Pancreas (tissue), 10 donors: ENCODE results near the gene PACRG. TPM values are rescaled to one million over a fixed set of nuclear protein-coding genes. Genes with fewer than 3 reads are reported as not detected.

Experiments
- ATAC-seq, 4 donors: fragments of 200-7000 bp; cut with Tn5 transposase; one replicate each; pipeline versions ENCODE4 v1.8.0 to v1.9.1; 2020; ENCODE audit warnings: mild to moderate bottlenecking in 4 of 4, moderate library complexity in 4 of 4
- DNase-seq, 6 donors: peaks; one replicate each; pipeline ENCODE4 v3.0.0-alpha.2; 2020
- FAIRE-seq: peaks from 2 replicates; lab custom pipeline; 2012; peaks lifted over from hg19 to GRCh38; lab: Jason Lieb, UNC
- H3K27ac ChIP-seq, 4 donors: fragments of 200-600 bp; sonication (generic); 1 replicate in 3 of 4; 2 replicates in 1 of 4; pipeline versions ENCODE4 v1.5.0 to v1.8.0; 2020
- H3K27me3 ChIP-seq, 4 donors: fragments of 200-600 bp; one replicate each; pipeline ENCODE4 v1.8.0; 2021
- H3K36me3 ChIP-seq, 3 donors: fragments of 200-600 bp; sonication (generic) in 1 of 3; one replicate each; pipeline versions ENCODE4 v1.5.0 to v1.8.0; 2020 to 2021
- H3K4me1 ChIP-seq, 3 donors: fragments of 200-600 bp; one replicate each; pipeline ENCODE4 v1.8.0; 2021
- H3K4me3 ChIP-seq, 4 donors: fragments of 200-600 bp; sonication (generic) in 2 of 4; one replicate each; pipeline versions ENCODE4 v1.5.0 to v1.8.0; 2020 to 2021
- H3K9me3 ChIP-seq, 4 donors: fragments of 200-600 bp; one replicate each; pipeline ENCODE4 v1.8.0; 2021
- CTCF ChIP-seq, 4 donors: fragments of 200-600 bp; sonication (generic) in 3 of 4; IDR thresholded peaks; one replicate each; pipeline versions ENCODE4 v1.5.0 to v1.8.0; 2021; ENCODE audit warnings: antibody characterized with exemption in 4 of 4
- WGBS, 2 donors: extraction: QIAGEN DNeasy Blood & Tissue Kit; methylation state at CpG; one replicate each; pipeline ENCODE4 v1.1.7; 2013; 5-methylcytosine and 5-hydroxymethylcytosine counted together
- intact Hi-C, 3 donors: fragments of 100-400 bp; cut with DNase I; formaldehyde crosslinking; loops; one replicate each; pipeline versions ENCODE4 v1.11.1 to v1.14.2; 2022
- polyA plus RNA-seq, 2 donors: library from polyadenylated mRNA; stranded (reverse); fragments of 200-250 nt; gene quantifications; one replicate each; pipeline ENCODE4 v1.2.3, GENCODE V29; 2013
- total RNA-seq, 6 donors: library from RNA; stranded (reverse); fragmentation: NEBNext Ultra II Directional in 4 of 6; extraction: Animal tissue kit (Norgen Biotek cat#: 25700) in 4 of 6; gene quantifications; one replicate each; pipeline versions ENCODE4 v1.2.1 to v1.2.4, GENCODE V29; 2021 to 2023
- donor health status: healthy with polysubstance abuse.
- donor health status: DM: no; HTN: no; CAD: no; lungs with moderate emphysema.
- donor health status: DM: no; HTN: no; CAD: no.
- donor health status: control.
- donor health status: control.
- donor health status: Bipolar disorder and iron deficiency.
- donor health status: DM: yes; HTN: yes; CAD: no.
- donor health status: DM: no; HTN: no; CAD: no.
- donor health status: DM: no; HTN: no; CAD: no.
- donor health status: DM: yes; HTN: yes; CAD: no.

PACRG gene
- total and polyA plus RNA-seq, 8 donors, result 2.5 to 7.1 (median 3.5) TPM

- no peak overlapping the region for H3K27ac ChIP-seq
- peaks cover 0 to 6% (median 0%) of the 10 kb centered on the region in 3 donors for H3K4me1 ChIP-seq
- no peak overlapping the region for H3K4me3 ChIP-seq
- H3K9me3 ChIP-seq, result no peaks in the 10 kb centered on the region
- ATAC-seq (no peak), FAIRE-seq (no peak), DNase-seq (no peak)
- intact Hi-C loops, result no loop called here
- H3K36me3 ChIP-seq, result no peaks in the 10 kb centered on the region
- no peak for TF ChIP-seq CTCF (IDR thresholded peaks at IDR 0.05)
- 77 to 80% methylated on average over 8 of the region's 8 CpGs for WGBS, 2 donors
- H3K27me3 ChIP-seq, result no peaks in the 10 kb centered on the region
Observed at GRCh38 chr6:163259689-163260088, 531.9 kb downstream of the PACRG start.

GRCh38 chr6:163260111-163260895 lies 532.5 kb downstream of the PACRG start:
- Histone ChIP-seq H3K9me3 (no peaks in the 10 kb centered on the region), H3K27me3 (no peaks in the 10 kb centered on the region), H3K4me3 (no peak overlapping the region), H3K4me1 (peaks cover 0 to 12% (median 6%) of the 10 kb centered on the region in 3 donors), H3K27ac (no peak overlapping the region), H3K36me3 (no peaks in the 10 kb centered on the region)
- DNase-seq (peak in 1 of 6 donors; percentile 31), ATAC-seq (no peak), FAIRE-seq (no peak)
- 25 to 30% methylated on average over 21 of the region's 21 CpGs for WGBS, 2 donors
- intact Hi-C loops, result no loop called here
- TF ChIP-seq CTCF (IDR thresholded peaks at IDR 0.05), result no peak

DNA sequence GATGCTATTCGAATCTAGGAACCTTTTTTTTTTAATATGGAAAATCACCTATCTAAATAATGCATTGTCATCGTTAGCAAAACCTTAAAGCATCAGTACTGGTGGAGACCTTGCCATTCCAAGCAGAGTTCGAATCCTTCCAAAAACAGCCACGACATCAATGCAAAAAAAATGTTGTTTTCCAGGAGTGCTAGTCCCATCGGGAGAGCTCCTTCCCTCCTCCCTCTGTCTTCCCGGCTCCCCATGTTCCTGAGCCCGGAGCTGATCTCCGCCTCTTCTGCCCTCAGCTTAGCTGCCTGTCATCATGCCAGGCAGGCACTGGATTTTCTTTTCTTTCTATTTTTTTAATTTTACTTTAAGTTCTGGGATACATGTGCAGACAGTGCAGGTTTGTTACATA lies 533.1 kb downstream of the PACRG start:
- Histone ChIP-seq H3K9me3 (no peaks in the 10 kb centered on the region), H3K36me3 (no peaks in the 10 kb centered on the region), H3K4me1 (peaks cover 0 to 12% (median 7%) of the 10 kb centered on the region in 3 donors), H3K27ac (no peak overlapping the region), H3K27me3 (no peaks in the 10 kb centered on the region), H3K4me3 (no peak overlapping the region)
- no peak for ATAC-seq
- intact Hi-C loops, result no loop called here
- WGBS, 2 donors, result 60 to 62% methylated on average over 8 of the region's 8 CpGs
- DNase-seq, result no peak
- no peak for TF ChIP-seq CTCF (IDR thresholded peaks at IDR 0.05)
- FAIRE-seq, result no peak

- ATAC-seq (no peak), FAIRE-seq (no peak), DNase-seq (no peak)
- Histone ChIP-seq H3K4me1 (peaks cover 0 to 12% (median 7%) of the 10 kb centered on the region in 3 donors), H3K27me3 (no peaks in the 10 kb centered on the region), H3K36me3 (no peaks in the 10 kb centered on the region), H3K27ac (no peak overlapping the region), H3K9me3 (no peaks in the 10 kb centered on the region), H3K4me3 (no peak overlapping the region)
- 87 to 94% methylated on average over 4 of the region's 4 CpGs for WGBS, 2 donors
- no peak for TF ChIP-seq CTCF (IDR thresholded peaks at IDR 0.05)
- intact Hi-C loops, result no loop called here
Observed at GRCh38 chr6:163261361-163261760, 533.6 kb downstream of the PACRG start.

- intact Hi-C loops, result no loop called here
- Histone ChIP-seq H3K4me3 (no peak overlapping the region), H3K27me3 (no peaks in the 10 kb centered on the region), H3K9me3 (no peaks in the 10 kb centered on the region), H3K36me3 (no peaks in the 10 kb centered on the region), H3K27ac (no peak overlapping the region), H3K4me1 (peaks cover 0 to 12% (median 7%) of the 10 kb centered on the region in 3 donors)
- FAIRE-seq (no peak), DNase-seq (no peak), ATAC-seq (no peak)
- WGBS, 2 donors, result 88 to 91% methylated on average over 7 of the region's 7 CpGs
- TF ChIP-seq CTCF (IDR thresholded peaks at IDR 0.05), result no peak
Observed at GRCh38 chr6:163262080-163262479, 534.3 kb downstream of the PACRG start.
